ENCODE data around the gene OR9A4.
"Not testable (repeated sequence)": the region's sequence is repeated elsewhere in the genome, so short reads cannot be mapped to it uniquely, and the experiment has no call there.

The OR9A4 gene, protein sequence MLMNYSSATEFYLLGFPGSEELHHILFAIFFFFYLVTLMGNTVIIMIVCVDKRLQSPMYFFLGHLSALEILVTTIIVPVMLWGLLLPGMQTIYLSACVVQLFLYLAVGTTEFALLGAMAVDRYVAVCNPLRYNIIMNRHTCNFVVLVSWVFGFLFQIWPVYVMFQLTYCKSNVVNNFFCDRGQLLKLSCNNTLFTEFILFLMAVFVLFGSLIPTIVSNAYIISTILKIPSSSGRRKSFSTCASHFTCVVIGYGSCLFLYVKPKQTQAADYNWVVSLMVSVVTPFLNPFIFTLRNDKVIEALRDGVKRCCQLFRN
- 0 reads per million in 4 donors for total RNA-seq

- no peak for DNase-seq
Measured at GRCh38 chr7:141916099-141916498, at the start of gene OR9A4. OR9A4 (plus strand) TSS chr7:141916399; CDS start chr7:141918876, 2,477 bp downstream.

DNA sequence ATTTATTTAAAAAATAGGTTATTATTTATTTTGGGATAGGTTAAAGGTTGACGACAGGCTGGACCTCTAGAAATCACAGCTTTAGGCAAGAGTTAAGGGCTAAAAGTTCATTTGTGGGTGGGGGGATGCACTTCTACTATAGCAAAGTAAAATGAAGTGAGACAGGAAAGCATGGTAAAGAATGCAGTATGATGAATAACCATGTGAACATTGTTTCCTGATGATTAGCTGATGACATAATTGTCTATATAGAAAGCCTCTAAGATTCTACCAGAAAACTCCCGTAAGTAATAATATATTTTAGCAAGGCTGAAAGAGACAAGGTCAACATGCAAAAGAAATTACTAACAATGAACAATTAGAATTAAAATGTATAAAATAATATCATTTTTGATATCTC, 49.2 kb upstream of the OR9A4 start:
- DNase-seq = no peak

DNA sequence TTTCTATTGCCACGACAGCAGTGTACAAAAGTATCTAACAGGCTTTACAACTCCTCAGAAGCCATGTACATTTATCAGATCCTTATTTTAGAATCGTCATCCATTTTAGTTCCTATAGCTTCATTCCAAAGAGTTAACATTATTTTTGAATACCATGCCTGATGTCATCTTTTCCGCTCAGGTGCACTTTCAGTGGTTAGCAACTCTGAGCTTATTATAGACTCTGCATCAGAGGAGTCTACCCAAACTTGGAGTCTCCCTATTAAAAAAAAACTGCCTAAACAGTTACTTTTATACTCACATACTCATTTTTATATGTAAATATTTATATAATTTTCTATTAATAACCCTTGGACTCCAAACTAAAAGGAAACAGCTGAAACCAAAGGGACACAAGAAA, 43.3 kb upstream of the OR9A4 start:
- no peak for DNase-seq

DNA sequence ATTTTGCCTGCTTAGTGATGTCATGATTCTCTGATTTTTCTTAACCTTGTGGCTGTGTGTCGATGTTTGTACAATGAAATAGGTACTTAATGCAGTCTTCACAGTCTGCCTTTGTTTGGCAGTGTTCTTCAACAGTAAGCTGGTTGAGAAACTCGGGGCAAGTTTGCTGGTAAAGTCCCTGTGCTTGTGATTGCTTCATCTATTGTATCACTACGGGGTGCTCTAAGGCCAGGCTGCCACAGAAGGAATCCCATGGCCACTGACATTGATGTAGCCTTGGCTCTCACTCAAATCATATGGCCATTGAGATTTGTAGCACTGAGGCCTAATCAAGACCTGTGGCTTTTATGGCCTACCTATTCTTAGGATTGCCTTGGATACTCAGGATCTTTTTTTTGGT, 41.4 kb upstream of the OR9A4 start:
- DNase-seq = no peak

- no peak for DNase-seq
Measured at GRCh38 chr7:141875453-141875852, 40.7 kb upstream of the OR9A4 start.

- DNase-seq = no peak
Measured at GRCh38 chr7:141876371-141876770, 39.8 kb upstream of the OR9A4 start.

- DNase-seq = no peak
Measured at GRCh38 chr7:141877365-141877764, 38.8 kb upstream of the OR9A4 start.

GRCh38 chr7:141880960-141881359, 35.2 kb upstream of the OR9A4 start:
- no peak for DNase-seq

DNA sequence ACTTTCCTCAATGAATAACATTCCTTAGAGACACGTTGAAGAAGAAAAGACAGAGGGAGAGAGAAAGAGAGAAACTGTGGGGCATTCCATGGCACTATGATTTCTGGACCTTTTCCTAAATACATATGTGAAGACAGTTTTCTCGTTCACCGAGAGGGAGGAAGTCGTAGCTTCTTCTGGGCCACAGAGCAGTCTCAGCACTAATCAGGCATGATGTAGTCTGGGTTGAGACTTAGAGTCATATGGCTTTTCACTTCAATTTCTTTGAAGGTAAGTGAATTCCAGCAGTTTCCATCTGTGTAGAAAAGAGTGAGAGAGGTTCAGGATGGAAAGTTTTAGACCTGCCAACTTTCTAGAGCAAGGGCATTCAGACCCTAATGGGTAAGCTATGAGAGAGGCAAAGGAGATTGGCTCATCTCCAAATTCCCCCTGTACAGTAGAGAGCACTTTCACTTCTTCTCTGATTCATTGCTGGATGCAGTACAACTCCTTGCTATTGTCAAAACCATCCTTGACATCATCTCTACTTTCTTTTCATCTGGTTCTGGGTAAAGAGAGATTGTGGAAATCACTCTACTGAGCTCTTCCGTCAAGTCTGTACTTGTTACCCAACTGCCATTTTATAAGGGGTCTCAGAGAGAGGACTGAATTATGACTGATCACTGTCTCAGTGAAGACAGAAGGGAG, 31.5 kb upstream of the OR9A4 start:
- no peak for DNase-seq

DNA sequence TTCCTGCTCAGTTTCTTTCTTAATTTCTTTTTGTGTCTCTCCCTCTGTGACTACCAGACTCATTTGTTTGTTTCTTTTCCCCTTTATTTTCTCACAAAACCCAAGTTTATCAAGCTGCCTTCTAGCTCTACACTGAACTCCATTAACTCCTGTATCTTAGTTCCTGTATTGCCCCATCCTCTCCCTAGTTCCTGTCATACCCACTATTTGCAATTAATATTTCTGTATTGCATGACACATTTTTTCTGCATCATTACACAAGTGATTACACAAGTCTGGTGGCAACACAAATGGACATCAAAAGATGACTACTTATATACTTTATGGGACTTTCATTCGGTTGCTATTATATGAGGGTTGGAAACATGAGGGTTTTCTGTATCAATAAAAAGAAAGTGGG, 26.9 kb upstream of the OR9A4 start:
- no peak for DNase-seq

DNA sequence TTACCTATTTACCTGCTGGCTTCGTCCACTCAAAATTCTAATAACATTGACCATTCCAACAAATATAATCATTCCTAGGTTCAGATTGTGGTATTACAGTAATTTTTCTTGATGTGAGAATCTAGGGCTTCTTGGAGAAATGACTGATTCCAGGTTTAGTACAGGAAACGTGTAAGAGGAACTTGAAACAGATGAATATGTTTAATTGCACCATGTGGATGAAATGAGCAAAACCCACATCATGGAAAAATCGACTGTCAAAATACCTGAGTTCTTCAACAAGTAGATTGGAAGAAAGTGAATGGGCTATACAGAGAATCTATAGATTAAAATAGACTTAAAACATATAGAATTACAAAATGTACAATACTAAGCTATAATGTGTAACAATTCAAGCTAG, 24.9 kb upstream of the OR9A4 start:
- DNase-seq = no peak

GRCh38 chr7:141899366-141899765, 16.8 kb upstream of the OR9A4 start:
- DNase-seq = not testable (repeated sequence)

DNA sequence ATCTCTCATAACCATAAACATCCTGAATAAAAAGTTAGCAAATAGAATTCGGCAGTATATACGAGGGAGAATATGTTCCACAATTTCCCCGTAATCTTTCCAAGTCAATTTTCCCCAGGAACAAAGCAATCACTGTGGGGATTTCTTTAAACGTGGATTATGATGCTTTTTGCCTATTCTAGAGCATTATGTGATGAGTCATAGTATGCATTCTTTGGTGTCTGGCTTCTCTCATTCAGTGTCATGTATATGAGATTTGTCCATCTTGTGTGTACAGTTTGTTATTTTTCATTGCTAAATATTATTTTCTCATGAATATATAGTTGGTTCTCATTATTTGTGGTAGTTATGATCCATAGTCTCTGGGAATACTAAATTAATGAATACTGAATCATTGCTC, 9.9 kb upstream of the OR9A4 start:
- DNase-seq = no peak

GRCh38 chr7:141911391-141911790, 4.8 kb upstream of the OR9A4 start:
- no peak for DNase-seq

DNA sequence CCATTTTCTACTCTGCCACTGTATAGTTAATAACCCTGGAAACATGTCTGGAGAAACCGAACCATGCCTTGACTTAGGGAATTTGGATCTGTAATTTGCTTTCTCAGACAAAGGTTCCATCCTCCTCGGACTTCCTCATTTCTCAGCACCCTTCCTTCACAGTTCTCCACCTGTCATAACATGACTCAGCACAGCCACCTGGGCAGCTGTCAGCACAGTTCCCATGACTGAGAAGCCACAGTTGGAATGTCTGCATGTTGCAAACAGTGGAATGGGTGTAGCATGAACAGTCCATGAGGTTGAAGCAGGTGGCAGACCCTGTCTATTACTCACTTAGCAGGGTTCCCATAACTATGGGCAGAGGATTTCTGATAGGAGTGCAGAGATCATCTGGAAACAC, 634 bp upstream of the OR9A4 start:
- DNase-seq = no peak

DNA sequence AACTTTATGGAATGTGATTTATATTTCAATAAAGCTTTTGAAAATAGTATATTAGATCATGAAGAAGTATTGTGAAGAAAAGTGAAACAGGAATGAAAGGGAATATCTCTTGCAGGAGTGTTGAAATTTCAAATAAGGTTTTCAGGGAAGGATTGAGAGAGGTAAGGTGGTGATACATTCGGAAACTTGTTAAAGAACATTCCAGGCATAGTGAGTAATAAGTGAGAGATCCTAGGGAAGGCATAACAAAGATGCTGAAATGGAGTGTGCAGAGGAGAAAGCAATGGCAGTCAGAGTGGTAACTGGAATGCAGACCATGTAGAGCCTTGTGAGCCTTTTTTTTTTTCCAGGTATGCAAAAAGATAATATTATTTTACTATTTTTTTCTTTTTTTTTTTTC, 4.1 kb downstream of the OR9A4 start:
- DNase-seq = no peak

- DNase-seq = no peak
Measured at GRCh38 chr7:141928146-141928844, 12.1 kb downstream of the OR9A4 start.

DNA sequence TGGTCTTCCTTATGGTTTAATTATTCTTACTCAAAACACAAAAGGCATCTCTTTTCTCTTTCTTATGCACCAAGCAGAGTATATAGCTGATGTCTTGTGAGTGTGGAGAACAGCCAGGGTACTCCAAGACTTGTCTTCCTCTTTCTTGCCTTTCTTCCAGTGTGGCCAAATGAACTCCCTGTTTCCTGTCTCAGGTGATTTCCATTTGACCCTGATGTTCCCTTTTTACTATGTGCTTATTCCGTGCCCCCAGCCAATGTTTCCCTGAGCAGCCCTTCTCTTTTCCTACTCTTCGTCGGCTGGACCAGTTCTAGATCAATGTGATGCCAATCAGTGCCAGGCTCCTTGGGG, 12.6 kb downstream of the OR9A4 start:
- no peak for DNase-seq

GRCh38 chr7:141930211-141930610, 14.0 kb downstream of the OR9A4 start:
- no peak for DNase-seq

- no peak for DNase-seq
Measured at GRCh38 chr7:141941075-141941474, 24.9 kb downstream of the OR9A4 start.

DNA sequence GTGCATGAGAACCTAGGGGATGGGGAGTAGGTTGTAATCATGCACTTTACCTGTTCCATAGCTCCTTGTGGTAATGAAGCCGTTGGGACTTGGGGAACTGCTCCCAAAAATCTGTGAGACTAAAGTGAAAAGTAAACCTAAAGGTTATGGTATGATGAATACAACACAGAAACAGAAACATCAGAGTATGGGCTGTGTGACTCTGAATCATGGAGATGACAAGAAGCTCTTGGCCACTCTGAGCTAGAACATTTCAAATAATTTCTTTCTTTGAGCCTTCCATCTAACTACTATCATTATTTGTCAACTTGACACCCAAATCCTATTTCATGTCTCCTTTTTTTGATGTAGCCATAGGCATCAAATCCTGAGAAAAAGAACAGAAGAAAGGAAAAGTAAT, 27.6 kb downstream of the OR9A4 start:
- no peak for DNase-seq

DNA sequence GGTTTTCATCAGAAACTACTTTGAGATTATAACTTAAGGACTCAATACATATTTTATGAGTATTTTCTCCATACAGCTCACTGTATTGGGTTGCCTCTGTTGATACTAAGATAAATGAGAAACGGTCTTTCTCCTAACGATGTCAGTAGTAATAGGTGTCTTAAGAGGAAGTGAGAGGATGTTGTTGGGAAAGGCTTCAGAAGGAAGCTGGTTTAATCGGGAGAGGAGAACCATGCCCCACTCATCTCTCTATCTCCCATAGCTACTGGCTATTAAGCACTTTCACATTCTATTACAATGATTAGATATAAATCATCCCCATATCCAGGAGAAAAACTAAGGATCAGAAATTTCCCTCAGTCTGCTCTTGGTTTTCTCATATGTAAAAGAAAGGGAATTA, 28.6 kb downstream of the OR9A4 start:
- no peak for DNase-seq

DNA sequence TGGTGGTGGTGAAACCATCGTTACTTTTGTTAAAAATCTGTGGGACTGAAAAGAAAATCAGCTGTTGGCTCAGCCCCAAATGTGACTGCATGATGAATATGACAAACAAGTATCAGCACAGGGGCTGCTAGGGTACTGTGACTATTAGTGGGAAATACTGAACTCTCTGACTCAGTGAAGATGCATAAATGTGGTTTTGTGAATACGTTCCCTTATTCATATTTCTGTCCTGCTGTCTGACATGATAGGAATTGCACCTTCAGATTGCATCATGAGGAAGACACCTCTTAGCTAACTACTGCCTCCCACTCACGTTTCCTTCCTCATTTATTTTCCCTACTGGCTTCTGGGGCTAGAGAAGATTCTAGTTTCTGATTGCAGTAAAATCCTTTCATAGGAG, 29.2 kb downstream of the OR9A4 start:
- DNase-seq = no peak

GRCh38 chr7:141946796-141947195, 30.6 kb downstream of the OR9A4 start, which contains the start of gene CLEC5A:
CLEC5A (minus strand) TSS chr7:141946974; CDS start chr7:141946292, 682 bp downstream.
- no peak for DNase-seq
